Progenitor cell of endocrine pancreas (in vitro differentiated cells): ENCODE results near the gene GZMM. TPM values are rescaled to one million over a fixed set of nuclear protein-coding genes. Genes with fewer than 3 reads are reported as not detected.

Experiments
- DNase-seq: peaks from one replicate; pipeline ENCODE4 v3.0.0; 2021; ENCODE audit warnings: low spot score; ENCODE audit not compliant: unreplicated experiment
- H3K27ac Mint-ChIP-seq: 2 replicates; pipeline ENCODE4 v1.8.0; 2021; ENCODE audit warnings: mild to moderate bottlenecking, moderate library complexity, mixed read lengths
- H3K27me3 Mint-ChIP-seq: 2 replicates; pipeline ENCODE4 v1.8.0; 2021; ENCODE audit warnings: mixed read lengths
- H3K36me3 Mint-ChIP-seq: 2 replicates; pipeline ENCODE4 v1.8.0; 2022; ENCODE audit warnings: mixed read lengths; ENCODE audit not compliant: insufficient read depth
- H3K4me1 Mint-ChIP-seq: 2 replicates; pipeline ENCODE4 v1.8.0; 2021; ENCODE audit warnings: low read depth, mixed read lengths
- H3K4me3 Mint-ChIP-seq: 2 replicates; pipeline ENCODE4 v1.8.0; 2021; ENCODE audit warnings: low read depth, mild to moderate bottlenecking, moderate library complexity, mixed read lengths
- H3K9me3 Mint-ChIP-seq: 2 replicates; pipeline ENCODE4 v1.8.0; 2021; ENCODE audit warnings: low read depth, mixed read lengths
- CTCF ChIP-seq: fragments of 200-600 bp; sonication (generic); IDR thresholded peaks from one replicate; pipeline ENCODE4 v1.5.0; 2021; ENCODE audit warnings: antibody characterized with exemption, mild to moderate bottlenecking; ENCODE audit not compliant: unreplicated experiment
- total RNA-seq: library from RNA; stranded (reverse); gene quantifications from 2 replicates; pipeline ENCODE4 v1.2.1, GENCODE V29; 2021

Gene GZMM
- total RNA-seq, 1 donor from 2014 or later: 0.31 TPM

GRCh38 chr19:538641-539428, 5.0 kb upstream of the GZMM start:
- Mint-ChIP-seq H3K4me3 (no peak overlapping the region), H3K27me3 (no peaks in the 10 kb centered on the region), H3K4me1 (no peaks in the 10 kb centered on the region), H3K27ac (no peak overlapping the region), H3K9me3 (no peaks in the 10 kb centered on the region), H3K36me3 (peaks cover 4% of the 10 kb centered on the region)
- TF ChIP-seq CTCF: no peak
- DNase-seq: no peak

- H3K27me3 Mint-ChIP-seq: no peaks in the 10 kb centered on the region
- H3K27ac Mint-ChIP-seq: no peak overlapping the region
- peaks cover 4% of the 10 kb centered on the region for H3K36me3 Mint-ChIP-seq
- no peaks in the 10 kb centered on the region for H3K4me1 Mint-ChIP-seq
- H3K4me3 Mint-ChIP-seq: no peak overlapping the region
- no peak for DNase-seq
- no peak for TF ChIP-seq CTCF
- no peaks in the 10 kb centered on the region for H3K9me3 Mint-ChIP-seq
These were observed 4.3 kb upstream of the GZMM start for GRCh38 chr19:539429-540030.

- Mint-ChIP-seq H3K4me3 (no peak overlapping the region), H3K36me3 (peaks cover 4% of the 10 kb centered on the region), H3K4me1 (no peaks in the 10 kb centered on the region), H3K9me3 (no peaks in the 10 kb centered on the region), H3K27me3 (no peaks in the 10 kb centered on the region), H3K27ac (no peak overlapping the region)
- no peak for TF ChIP-seq CTCF
- no peak for DNase-seq
These were observed 2.8 kb upstream of the GZMM start for GRCh38 chr19:540867-541637.

GRCh38 chr19:541699-542098, 2.2 kb upstream of the GZMM start:
- no peak for DNase-seq
- Mint-ChIP-seq H3K4me1 (no peaks in the 10 kb centered on the region), H3K27me3 (no peaks in the 10 kb centered on the region), H3K4me3 (no peak overlapping the region), H3K36me3 (peaks cover 4% of the 10 kb centered on the region), H3K27ac (no peak overlapping the region), H3K9me3 (no peaks in the 10 kb centered on the region)
- no peak for TF ChIP-seq CTCF

GRCh38 chr19:542173-542866, 1.5 kb upstream of the GZMM start:
- no peak for TF ChIP-seq CTCF
- no peaks in the 10 kb centered on the region for H3K4me1 Mint-ChIP-seq
- H3K27ac Mint-ChIP-seq: no peak overlapping the region
- H3K27me3 Mint-ChIP-seq: no peaks in the 10 kb centered on the region
- DNase-seq: no peak
- H3K9me3 Mint-ChIP-seq: no peaks in the 10 kb centered on the region
- no peak overlapping the region for H3K4me3 Mint-ChIP-seq
- peaks cover 4% of the 10 kb centered on the region for H3K36me3 Mint-ChIP-seq
